Measurements from ENCODE around the gene FGF14. TPM values are rescaled to one million over a fixed set of nuclear protein-coding genes. Genes with fewer than 3 reads are reported as not detected.
"Not testable (repeated sequence)": the region's sequence is repeated elsewhere in the genome, so short reads cannot be mapped to it uniquely, and the experiment has no call there.

FGF14 gene
- total RNA-seq, 2 experiments from 2014 or later, result not detected

GRCh38 chr13:102073251-102073650, 328.6 kb downstream of the FGF14 start:
- H3K9me3 ChIP-seq (ENCODE audit: low read length), result no peaks in the 10 kb centered on the region
- H3K36me3 ChIP-seq (ENCODE audit: insufficient read depth, low read length), result no peaks in the 10 kb centered on the region
- no peak overlapping the region for H3K27ac ChIP-seq (ENCODE audit: low read depth, low read length, poor library complexity, severe bottlenecking)
- POLR2A ChIA-PET, result no interaction called here
- H4K20me1 ChIP-seq (ENCODE audit: insufficient read depth, low read length), result no peaks in the 10 kb centered on the region
- intact Hi-C loops (cut with micrococcal nuclease; ENCODE audit: unreplicated experiment), result no loop called here
- BruUV-seq (replicated peaks), result no TSS peak
- no peak for TF ChIP-seq CTCF (conservative IDR thresholded peaks at IDR 0.05; ENCODE audit: low read length)
- no peak for TF ChIP-seq EZH2phosphoT487 (IDR thresholded peaks at IDR 0.05; ENCODE audit: borderline replicate concordance, low read depth, low read length)
- DNase-seq (ENCODE audit: low spot score), result no peak
- H3K4me1 ChIP-seq (ENCODE audit: insufficient read depth, low read length, poor library complexity, severe bottlenecking), result no peaks in the 10 kb centered on the region
- H3K4me3 ChIP-seq (ENCODE audit: low read depth, low read length, poor library complexity, severe bottlenecking), result no peak overlapping the region
- H3K79me2 ChIP-seq (ENCODE audit: insufficient read depth, low read depth, low read length), result no peaks in the 10 kb centered on the region
- H3K4me2 ChIP-seq (ENCODE audit: low read length), result no peak overlapping the region
- CTCF ChIA-PET (ENCODE audit: unreplicated experiment), result no interaction called here
- no peaks in the 10 kb centered on the region for H3K9me2 ChIP-seq (ENCODE audit: insufficient read depth, low read length)
- H2AFZ ChIP-seq (ENCODE audit: low read length), result no peak overlapping the region

- Histone ChIP-seq H3K36me3 (ENCODE audit: insufficient read depth, low read length) (no peaks in the 10 kb centered on the region), H3K4me1 (ENCODE audit: insufficient read depth, low read length, poor library complexity, severe bottlenecking) (no peaks in the 10 kb centered on the region), H3K4me3 (ENCODE audit: low read depth, low read length, poor library complexity, severe bottlenecking) (no peak overlapping the region), H2AFZ (ENCODE audit: low read length) (no peak overlapping the region), H3K79me2 (ENCODE audit: insufficient read depth, low read depth, low read length) (no peaks in the 10 kb centered on the region), H3K9me2 (ENCODE audit: insufficient read depth, low read length) (no peaks in the 10 kb centered on the region), H3K9me3 (ENCODE audit: low read length) (no peaks in the 10 kb centered on the region), H4K20me1 (ENCODE audit: insufficient read depth, low read length) (no peaks in the 10 kb centered on the region), H3K4me2 (ENCODE audit: low read length) (no peak overlapping the region), H3K27ac (ENCODE audit: low read depth, low read length, poor library complexity, severe bottlenecking) (no peak overlapping the region)
- POLR2A ChIA-PET, result no interaction called here
- CTCF ChIA-PET (ENCODE audit: unreplicated experiment), result no interaction called here
- DNase-seq (ENCODE audit: low spot score), result no peak
- TF ChIP-seq CTCF (conservative IDR thresholded peaks at IDR 0.05; ENCODE audit: low read length) (no peak), EZH2phosphoT487 (IDR thresholded peaks at IDR 0.05; ENCODE audit: borderline replicate concordance, low read depth, low read length) (no peak)
- intact Hi-C loops (cut with micrococcal nuclease; ENCODE audit: unreplicated experiment), result no loop called here
- no TSS peak for BruUV-seq (replicated peaks)
These were observed 330.1 kb downstream of the FGF14 start for GRCh38 chr13:102071711-102072110.

GRCh38 chr13:102068323-102068722, 333.5 kb downstream of the FGF14 start:
- intact Hi-C loops (cut with micrococcal nuclease; ENCODE audit: unreplicated experiment); H3K9me2 ChIP-seq (ENCODE audit: insufficient read depth, low read length); DNase-seq (ENCODE audit: low spot score); H4K20me1 ChIP-seq (ENCODE audit: insufficient read depth, low read length); CTCF ChIA-PET (ENCODE audit: unreplicated experiment); H3K27ac ChIP-seq (ENCODE audit: low read depth, low read length, poor library complexity, severe bottlenecking); H2AFZ ChIP-seq (ENCODE audit: low read length); H3K4me2 ChIP-seq (ENCODE audit: low read length); H3K36me3 ChIP-seq (ENCODE audit: insufficient read depth, low read length); H3K4me1 ChIP-seq (ENCODE audit: insufficient read depth, low read length, poor library complexity, severe bottlenecking); H3K79me2 ChIP-seq (ENCODE audit: insufficient read depth, low read depth, low read length); POLR2A ChIA-PET; BruUV-seq (replicated peaks); H3K9me3 ChIP-seq (ENCODE audit: low read length); H3K4me3 ChIP-seq (ENCODE audit: low read depth, low read length, poor library complexity, severe bottlenecking): not testable (repeated sequence)
